Measurements from ENCODE around the gene GRM3.

GRM3 gene

DNA sequence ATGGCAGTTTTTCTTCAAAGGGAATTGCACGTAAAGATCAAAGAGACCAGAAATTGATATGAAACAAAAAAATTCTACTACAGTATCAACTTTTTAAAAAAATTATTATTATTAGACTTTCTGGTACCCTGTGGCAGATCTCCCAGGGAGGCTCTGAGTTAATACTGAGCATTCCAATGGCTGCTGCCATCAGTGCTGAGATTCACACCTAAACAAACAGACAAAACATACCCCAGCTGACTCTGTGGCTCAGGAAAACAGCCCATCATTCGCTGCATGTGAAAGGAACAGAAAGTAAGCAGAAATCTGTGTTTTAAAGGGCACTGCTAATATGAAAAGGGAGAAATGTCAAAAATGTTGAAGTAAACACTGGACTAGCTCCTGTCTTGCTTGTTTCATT is 118.4 kb downstream of the GRM3 start:
- no peak for DNase-seq (ENCODE audit: low read depth)
- H3K4me3 ChIP-seq (ENCODE audit: low read depth, low read length), result no peak overlapping the region
- no peak for TF ChIP-seq CTCF (IDR thresholded peaks at IDR 0.05; ENCODE audit: control insufficient read depth, extremely low read depth, insufficient read depth)

DNA sequence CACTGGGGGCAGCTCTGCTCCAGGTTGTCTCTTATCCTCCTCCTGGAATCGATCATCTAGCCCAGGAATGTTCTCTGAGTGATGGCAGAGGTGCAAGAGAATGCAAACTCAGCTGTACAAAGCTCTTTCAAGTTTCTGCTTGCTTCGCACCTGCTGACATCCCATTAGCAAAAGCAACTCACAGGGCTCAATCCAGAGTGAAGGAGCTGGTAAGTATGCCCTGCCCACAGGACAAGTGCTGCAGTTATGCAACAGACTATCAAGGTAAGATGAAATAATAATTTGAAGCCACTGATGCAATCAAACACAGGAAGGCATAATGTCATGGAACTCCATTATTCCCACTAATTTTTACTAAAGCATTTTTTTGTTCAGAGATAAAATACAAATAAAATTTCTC is 122.2 kb downstream of the GRM3 start:
- DNase-seq (ENCODE audit: low read depth), result no peak
- no peak overlapping the region for H3K4me3 ChIP-seq (ENCODE audit: low read depth, low read length)
- TF ChIP-seq CTCF (IDR thresholded peaks at IDR 0.05; ENCODE audit: control insufficient read depth, extremely low read depth, insufficient read depth), result no peak

DNA sequence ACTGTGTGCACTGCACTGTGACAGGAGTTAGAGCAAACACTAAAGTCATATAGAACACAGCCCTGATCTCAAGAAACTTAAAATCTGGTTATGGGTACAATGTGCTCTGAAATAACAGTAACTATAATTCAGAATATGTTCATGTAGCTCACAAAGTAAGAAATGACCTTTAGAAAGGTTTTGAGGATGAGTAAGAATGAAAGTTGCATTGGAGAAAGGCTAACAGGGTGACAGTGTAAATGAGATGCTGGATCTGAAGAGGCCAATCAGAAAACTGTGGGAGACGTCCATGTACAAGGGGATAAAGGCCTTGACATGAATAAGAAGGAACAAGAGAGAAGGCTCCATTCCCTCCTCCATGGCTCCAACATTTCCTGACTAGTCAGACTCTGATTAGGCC is 124.7 kb downstream of the GRM3 start:
- no peak for DNase-seq (ENCODE audit: low read depth)

GRCh38 chr7:86768967-86769760 is 125.5 kb downstream of the GRM3 start:
- no peak overlapping the region for H3K4me3 ChIP-seq (ENCODE audit: low read depth, low read length)
- no peak for DNase-seq (ENCODE audit: low read depth)
- TF ChIP-seq CTCF (IDR thresholded peaks at IDR 0.05; ENCODE audit: control insufficient read depth, extremely low read depth, insufficient read depth), result no peak

More for the DNA sequence above, 124.7 kb downstream of the GRM3 start:
- no peak overlapping the region for H3K4me3 ChIP-seq (ENCODE audit: low read depth, low read length)
- TF ChIP-seq CTCF (IDR thresholded peaks at IDR 0.05; ENCODE audit: control insufficient read depth, extremely low read depth, insufficient read depth), result no peak

GRCh38 chr7:86773309-86773708 is 129.6 kb downstream of the GRM3 start:
- DNase-seq (ENCODE audit: low read depth), result no peak
- TF ChIP-seq CTCF (IDR thresholded peaks at IDR 0.05; ENCODE audit: control insufficient read depth, extremely low read depth, insufficient read depth), result no peak
- H3K4me3 ChIP-seq (ENCODE audit: low read depth, low read length), result no peak overlapping the region

GRCh38 chr7:86775203-86775602 is 131.5 kb downstream of the GRM3 start:
- TF ChIP-seq CTCF (IDR thresholded peaks at IDR 0.05; ENCODE audit: control insufficient read depth, extremely low read depth, insufficient read depth), result no peak
- DNase-seq (ENCODE audit: low read depth), result no peak
- H3K4me3 ChIP-seq (ENCODE audit: low read depth, low read length), result no peak overlapping the region

DNA sequence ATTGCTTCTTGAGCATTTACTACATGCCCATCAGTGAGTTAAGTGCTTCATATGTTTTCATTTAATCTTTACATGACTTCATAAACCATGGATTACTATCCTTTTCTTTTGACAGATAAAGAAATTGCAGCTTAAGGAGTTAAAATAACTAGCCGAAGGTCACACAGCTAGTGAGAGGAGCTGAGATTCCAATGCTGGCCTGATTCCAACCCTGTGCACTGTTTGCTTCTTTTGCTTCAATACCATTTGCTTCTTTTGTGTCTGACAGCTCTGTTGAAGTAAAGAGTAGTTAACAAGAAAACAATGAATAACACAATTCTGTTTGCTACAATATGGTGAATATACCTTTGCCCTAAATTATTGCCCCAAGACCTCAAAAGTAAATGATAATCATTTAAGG is 132.4 kb downstream of the GRM3 start:
- no peak for TF ChIP-seq CTCF (IDR thresholded peaks at IDR 0.05; ENCODE audit: control insufficient read depth, extremely low read depth, insufficient read depth)
- H3K4me3 ChIP-seq (ENCODE audit: low read depth, low read length), result no peak overlapping the region
- DNase-seq (ENCODE audit: low read depth), result no peak
